HCT116 (cell line): ENCODE results near the gene OR10A5. TPM values are rescaled to one million over a fixed set of nuclear protein-coding genes. Genes with fewer than 3 reads are reported as not detected.
A peak's percentile ranks its signal among the peaks of the same experiment; 100 is the strongest.
"Not testable (repeated sequence)": the region's sequence is repeated elsewhere in the genome, so short reads cannot be mapped to it uniquely, and the experiment has no call there.

Experiments
- ATAC-seq: fragments of 200-7000 bp; cut with Tn5 transposase; 2 replicates; pipeline ENCODE4 v1.9.1; 2020; ENCODE audit warnings: mild to moderate bottlenecking, moderate library complexity
- BruUV-seq: library from RNA; stranded (reverse); fragments of 400-500 nt; replicated peaks from 2 replicates; lab custom pipeline; 2021; lab: Mats Ljungman, UMichigan
- CTCF ChIA-PET: fragments of 300-600 bp; sonication (Branson Sonifier 250); formaldehyde crosslinking; loops from one replicate; lab custom pipeline; 2021; ENCODE audit warnings: antibody characterized with exemption; lab: Charles Lee
- POLR2A ChIA-PET: fragments of 300-600, 350-600 bp; sonication (Branson Sonifier 250); formaldehyde crosslinking; loops from one replicate; lab custom pipeline; 2021; ENCODE audit warnings: antibody characterized with exemption; lab: Charles Lee
- RAD21 ChIA-PET, 2 experiments: fragments of 300-600 bp; sonication (Branson Sonifier 250); formaldehyde crosslinking; loops; one replicate each; lab custom pipeline; 2023; ENCODE audit warnings: low total read pairs in 2 of 2; ENCODE audit not compliant: uncharacterized antibody in 2 of 2, unreplicated experiment in 2 of 2, low non-redundant PET in 1 of 2; lab: Charles Lee
- DNase-seq: peaks from one replicate; pipeline ENCODE4 v3.0.0-alpha.2; 2010; ENCODE audit warnings: low read depth, low spot score
- H2AFZ ChIP-seq: fragments of 200-600 bp; shearing (Covaris generic), sonication (generic); 2 replicates; pipeline ENCODE4 v1.6.1; 2017; ENCODE audit warnings: low read depth, mixed run types, mixed read lengths, antibody characterized with exemption, low read length; ENCODE audit not compliant: poor library complexity, severe bottlenecking
- H3K27ac ChIP-seq: 2 replicates; pipeline ENCODE4 v1.5.1; 2012; ENCODE audit warnings: low read depth, low read length
- H3K27me3 ChIP-seq: fragments of 200-600 bp; sonication (generic); 2 replicates; pipeline ENCODE4 v1.6.1; 2016; ENCODE audit warnings: mixed run types, low read length, mixed read lengths; ENCODE audit not compliant: insufficient read depth
- H3K36me3 ChIP-seq, 2 experiments: fragments of 200-500 bp in 1 of 2; fragments of 200-600 bp in 1 of 2; sonication (Bioruptor generic) in 1 of 2; sonication (generic) in 1 of 2; 2 replicates each; pipeline versions ENCODE4 v1.5.1 to v1.6.1; 2014 to 2016; ENCODE audit warnings: low read length in 2 of 2, inconsistent platforms in 1 of 2, mixed read lengths in 1 of 2, mixed run types in 1 of 2; ENCODE audit not compliant: insufficient read depth in 2 of 2, control insufficient read depth in 1 of 2
- H3K4me1 ChIP-seq, 2 experiments: fragments of 200-600 bp in 1 of 2; sonication (generic) in 1 of 2; 2 replicates each; pipeline versions ENCODE4 v1.5.1 to v1.6.1; 2012 to 2017; ENCODE audit warnings: low read length in 2 of 2, inconsistent platforms in 1 of 2, mild to moderate bottlenecking in 1 of 2, mixed read lengths in 1 of 2, mixed run types in 1 of 2, moderate library complexity in 1 of 2; ENCODE audit not compliant: insufficient read depth in 2 of 2, control insufficient read depth in 1 of 2
- H3K4me2 ChIP-seq: fragments of 200-600 bp; sonication (generic); 2 replicates; pipeline ENCODE4 v1.6.1; 2017; ENCODE audit warnings: mixed run types, low read length, mixed read lengths
- H3K4me3 ChIP-seq, 2 experiments: fragments of 200-600 bp in 1 of 2; sonication (generic) in 1 of 2; replicated peaks in 1 of 2; 2 replicates each; pipeline ENCODE4 v1.5.1; 2011 to 2016; ENCODE audit warnings: low read length in 2 of 2, control low read depth in 1 of 2, low read depth in 1 of 2, mild to moderate bottlenecking in 1 of 2, mixed read lengths in 1 of 2, mixed run types in 1 of 2
- H3K79me2 ChIP-seq: fragments of 200-600 bp; sonication (generic); 2 replicates; pipeline ENCODE4 v1.6.1; 2017; ENCODE audit warnings: mild to moderate bottlenecking, mixed run types, low read length, moderate library complexity, mixed read lengths; ENCODE audit not compliant: insufficient read depth
- H3K9ac ChIP-seq: fragments of 200-600 bp; sonication (generic); 2 replicates; pipeline ENCODE4 v1.6.1; 2016; ENCODE audit warnings: low read length, mixed read lengths
- H3K9me2 ChIP-seq: fragments of 200-600 bp; sonication (generic), shearing (Covaris generic); 2 replicates; pipeline ENCODE4 v1.6.1; 2017; ENCODE audit warnings: mixed run types, mild to moderate bottlenecking, moderate library complexity; ENCODE audit not compliant: insufficient read depth
- H3K9me3 ChIP-seq, 2 experiments: fragments of 200-500 bp in 1 of 2; fragments of 200-600 bp in 1 of 2; sonication (Bioruptor generic) in 1 of 2; sonication (generic) in 1 of 2; 2 replicates each; pipeline ENCODE4 v1.6.1; 2014 to 2017; ENCODE audit warnings: low read length in 2 of 2, mixed read lengths in 2 of 2, inconsistent platforms in 1 of 2, low read depth in 1 of 2, mild to moderate bottlenecking in 1 of 2, mixed run types in 1 of 2, moderate library complexity in 1 of 2; ENCODE audit not compliant: control insufficient read depth in 1 of 2, insufficient read depth in 1 of 2
- H4K20me1 ChIP-seq: fragments of 200-600 bp; sonication (generic), shearing (Covaris generic); 2 replicates; pipeline ENCODE4 v1.6.1; 2017; ENCODE audit warnings: mixed run types, mild to moderate bottlenecking, moderate library complexity; ENCODE audit not compliant: insufficient read depth
- CBX3 ChIP-seq: IDR thresholded peaks from 2 replicates; pipeline ENCODE4 v1.6.1; 2012; ENCODE audit warnings: low read depth
- ELF1 ChIP-seq: IDR thresholded peaks from 2 replicates; pipeline ENCODE4 v1.6.1; 2012; ENCODE audit warnings: low read depth, borderline replicate concordance
- MAX ChIP-seq: IDR thresholded peaks from 2 replicates; pipeline ENCODE4 v1.6.1; 2012
- POLR2AphosphoS5 ChIP-seq: IDR thresholded peaks from 2 replicates; pipeline ENCODE4 v1.6.1; 2011; ENCODE audit warnings: mild to moderate bottlenecking, low read depth, low read length, moderate library complexity
- SRF ChIP-seq: IDR thresholded peaks from 2 replicates; pipeline ENCODE4 v1.6.1; 2012; ENCODE audit warnings: low read depth
- TCF7L2 ChIP-seq: IDR thresholded peaks from 2 replicates; pipeline ENCODE4 v1.7.0; 2011; ENCODE audit warnings: borderline replicate concordance, inconsistent platforms; ENCODE audit not compliant: insufficient read depth, insufficient read length; ENCODE audit errors: extremely low read depth
- ZFX ChIP-seq: fragments of 450-650 bp; IDR thresholded peaks from 2 replicates; pipeline ENCODE4 v1.6.1; 2017
- intact Hi-C: fragments of 100-400 bp; cut with micrococcal nuclease; formaldehyde crosslinking; loops from 2 replicates; pipeline ENCODE4 v1.10.0; 2022
- total RNA-seq: library from RNA; stranded (reverse); gene quantifications from one replicate; pipeline ENCODE4 v1.2.1, GENCODE V29; 2021; ENCODE audit not compliant: unreplicated experiment

The OR10A5 gene
- total RNA-seq, 1 experiment from 2014 or later = not detected

- H3K79me2 ChIP-seq, H3K4me3 ChIP-seq, H3K27me3 ChIP-seq, DNase-seq, H4K20me1 ChIP-seq, BruUV-seq, RAD21 ChIA-PET, H3K27ac ChIP-seq, ATAC-seq, intact Hi-C loops, POLR2A ChIA-PET, H3K9me2 ChIP-seq, H2AFZ ChIP-seq, H3K36me3 ChIP-seq, H3K4me1 ChIP-seq, H3K4me2 ChIP-seq, H3K9ac ChIP-seq, H3K9me3 ChIP-seq: not testable (repeated sequence)
- CTCF ChIA-PET = interaction anchor here (2.1 kb wide), 1 partner anchor 42 kb away, joined by 5 read pairs; no protein-coding TSS in a partner anchor
Observed at GRCh38 chr11:6854801-6855200, 9.3 kb downstream of the OR10A5 start.

DNA sequence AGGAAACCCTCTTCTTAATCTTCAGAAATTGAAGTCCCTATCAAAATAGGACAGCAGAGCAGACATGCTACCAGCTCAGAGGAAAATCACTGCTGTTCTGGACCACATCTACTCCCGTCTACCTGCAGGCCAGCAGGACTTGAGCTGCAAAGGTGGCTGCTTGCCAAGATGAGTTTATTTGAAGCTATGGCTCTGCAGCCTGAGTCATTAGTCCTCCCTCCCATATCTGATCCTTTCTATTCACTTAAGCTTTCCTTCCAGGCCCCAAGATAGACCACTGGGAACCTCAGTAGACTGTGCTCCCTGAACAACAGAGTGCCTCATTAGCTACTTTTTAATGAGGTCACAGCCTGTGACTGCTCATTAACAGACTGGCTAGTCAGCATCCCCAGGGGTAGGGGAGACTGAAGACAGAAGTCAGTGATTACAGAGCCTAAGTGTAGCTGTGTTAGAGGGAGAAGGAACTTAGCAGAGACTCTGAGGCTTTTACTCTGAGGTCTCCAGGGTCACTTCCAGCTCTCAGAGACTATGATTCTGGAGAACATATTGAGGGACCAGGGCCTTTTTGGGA, 10.6 kb downstream of the OR10A5 start:
- Histone ChIP-seq H3K27me3 (no peaks in the 10 kb centered on the region), H3K4me3 (no peak overlapping the region), H3K4me1 (no peaks in the 10 kb centered on the region), H3K79me2 (no peaks in the 10 kb centered on the region), H3K9me3 (no peaks in the 10 kb centered on the region), H3K4me2 (no peak overlapping the region)
- BruUV-seq = no TSS peak
- no peak for DNase-seq
- TF ChIP-seq ZFX = no peak
- TF ChIP-seq POLR2AphosphoS5 = no peak
- TF ChIP-seq CBX3 = no peak
- TF ChIP-seq ELF1 = no peak
- no peak for TF ChIP-seq MAX
- no peak for TF ChIP-seq TCF7L2
- no peak for TF ChIP-seq SRF
- TF ChIP-seq, all 23 proteins: peak for 0
- ChIA-PET CTCF (interaction anchor here (2.1 kb wide), 1 partner anchor 44 kb away, joined by 5 read pairs; no protein-coding TSS in a partner anchor), POLR2A (no interaction called here), RAD21 (no interaction called here)
- no peaks in the 10 kb centered on the region for H3K36me3 ChIP-seq
- intact Hi-C loops = no loop called here
- H3K9ac ChIP-seq = no peak overlapping the region
- H2AFZ ChIP-seq = no peak overlapping the region
- peak; percentile 47; the same call in 1 of the 2 replicates for ATAC-seq
- H3K9me2 ChIP-seq = no peaks in the 10 kb centered on the region
- no peaks in the 10 kb centered on the region for H4K20me1 ChIP-seq
- no peak overlapping the region for H3K27ac ChIP-seq
